Measurements from ENCODE around the gene RPAP2. TPM values are rescaled to one million over a fixed set of nuclear protein-coding genes. Genes with fewer than 3 reads are reported as not detected.

Gene RPAP2
- total RNA-seq, 1 experiment from 2014 or later, result 31.8 TPM

DNA sequence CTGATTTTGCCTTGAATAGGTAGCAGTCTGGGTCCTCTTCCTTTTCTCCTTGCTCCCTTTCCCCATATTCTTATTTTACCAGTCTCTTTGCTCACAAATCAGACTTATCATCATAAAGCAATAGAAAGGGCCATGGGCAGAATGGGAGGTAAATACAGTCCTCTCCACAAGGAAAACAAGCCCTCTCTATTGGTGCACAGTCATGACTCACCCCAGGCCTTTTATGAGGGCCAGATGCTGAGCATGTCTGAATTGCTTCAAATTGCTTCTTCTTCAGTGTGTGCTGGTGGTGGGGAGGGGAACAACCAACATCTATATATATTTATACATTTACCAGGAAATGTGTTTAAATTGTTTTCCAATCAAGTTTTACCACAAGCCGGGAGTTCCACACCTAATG, 112.7 kb downstream of the RPAP2 start:
- intact Hi-C loops (cut with micrococcal nuclease; ENCODE audit: unreplicated experiment), result no loop called here
- POLR2A ChIA-PET (ENCODE audit: low non-redundant PET), result no interaction called here
- BruUV-seq (replicated peaks), result no TSS peak
- CTCF ChIA-PET, result no interaction called here
- Histone ChIP-seq H3K27ac (ENCODE audit: low read depth, low read length, poor library complexity, severe bottlenecking) (no peak overlapping the region), H3K4me1 (ENCODE audit: insufficient read depth, low read length, poor library complexity, severe bottlenecking) (no peaks in the 10 kb centered on the region), H3K4me3 (ENCODE audit: low read depth, low read length, poor library complexity, severe bottlenecking) (no peak overlapping the region), H3K36me3 (ENCODE audit: insufficient read depth, low read length, poor library complexity, severe bottlenecking) (no peaks in the 10 kb centered on the region), H3K9me3 (ENCODE audit: low read depth, low read length, poor library complexity, severe bottlenecking) (no peaks in the 10 kb centered on the region), H3K27me3 (replicated peaks; ENCODE audit: insufficient read depth, low read depth, low read length, poor library complexity) (no peaks in the 10 kb centered on the region)
- TF ChIP-seq EZH2 (IDR thresholded peaks at IDR 0.05; ENCODE audit: borderline replicate concordance, low read depth, low read length, poor library complexity, severe bottlenecking), result no peak
- TF ChIP-seq, protein P1, sequence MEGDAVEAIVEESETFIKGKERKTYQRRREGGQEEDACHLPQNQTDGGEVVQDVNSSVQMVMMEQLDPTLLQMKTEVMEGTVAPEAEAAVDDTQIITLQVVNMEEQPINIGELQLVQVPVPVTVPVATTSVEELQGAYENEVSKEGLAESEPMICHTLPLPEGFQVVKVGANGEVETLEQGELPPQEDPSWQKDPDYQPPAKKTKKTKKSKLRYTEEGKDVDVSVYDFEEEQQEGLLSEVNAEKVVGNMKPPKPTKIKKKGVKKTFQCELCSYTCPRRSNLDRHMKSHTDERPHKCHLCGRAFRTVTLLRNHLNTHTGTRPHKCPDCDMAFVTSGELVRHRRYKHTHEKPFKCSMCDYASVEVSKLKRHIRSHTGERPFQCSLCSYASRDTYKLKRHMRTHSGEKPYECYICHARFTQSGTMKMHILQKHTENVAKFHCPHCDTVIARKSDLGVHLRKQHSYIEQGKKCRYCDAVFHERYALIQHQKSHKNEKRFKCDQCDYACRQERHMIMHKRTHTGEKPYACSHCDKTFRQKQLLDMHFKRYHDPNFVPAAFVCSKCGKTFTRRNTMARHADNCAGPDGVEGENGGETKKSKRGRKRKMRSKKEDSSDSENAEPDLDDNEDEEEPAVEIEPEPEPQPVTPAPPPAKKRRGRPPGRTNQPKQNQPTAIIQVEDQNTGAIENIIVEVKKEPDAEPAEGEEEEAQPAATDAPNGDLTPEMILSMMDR (conservative IDR thresholded peaks at IDR 0.05; ENCODE audit: low read depth, low read length), result no peak
- peak; percentile 44 for DNase-seq (ENCODE audit: low spot score)

DNA sequence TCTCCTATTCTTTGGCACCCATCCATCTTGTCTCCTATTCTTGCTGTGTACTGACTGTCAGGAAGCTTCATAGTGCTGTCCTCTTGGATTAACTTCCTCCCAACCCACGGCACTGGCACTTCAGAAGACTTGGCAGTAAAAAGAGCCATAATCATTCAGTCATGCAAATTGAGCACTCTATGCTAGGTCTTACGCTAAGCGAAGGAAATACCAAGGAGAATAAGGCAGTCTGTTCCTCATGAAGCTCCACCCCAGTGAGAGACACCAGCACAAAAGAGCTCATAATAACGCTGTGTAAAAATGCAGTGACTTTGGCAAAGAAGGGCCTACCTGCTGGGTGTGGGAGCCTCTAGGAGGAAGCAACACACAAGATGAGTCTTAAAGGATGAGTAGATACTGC, 120.8 kb downstream of the RPAP2 start:
- intact Hi-C loops (cut with micrococcal nuclease; ENCODE audit: unreplicated experiment), result no loop called here
- no TSS peak for BruUV-seq (replicated peaks)
- no peaks in the 10 kb centered on the region for H3K36me3 ChIP-seq (ENCODE audit: insufficient read depth, low read length, poor library complexity, severe bottlenecking)
- no peaks in the 10 kb centered on the region for H3K9me3 ChIP-seq (ENCODE audit: low read depth, low read length, poor library complexity, severe bottlenecking)
- ChIA-PET CTCF (no interaction called here), POLR2A (ENCODE audit: low non-redundant PET) (no interaction called here)
- no peak overlapping the region for H3K4me3 ChIP-seq (ENCODE audit: low read depth, low read length, poor library complexity, severe bottlenecking)
- peak; percentile 86 for DNase-seq (ENCODE audit: low spot score)
- H3K27ac ChIP-seq (ENCODE audit: low read depth, low read length, poor library complexity, severe bottlenecking), result no peak overlapping the region
- TF ChIP-seq EZH2 (IDR thresholded peaks at IDR 0.05; ENCODE audit: borderline replicate concordance, low read depth, low read length, poor library complexity, severe bottlenecking), result no peak
- TF ChIP-seq, protein P1 (conservative IDR thresholded peaks at IDR 0.05; ENCODE audit: low read depth, low read length), result no peak
- H3K27me3 ChIP-seq (replicated peaks; ENCODE audit: insufficient read depth, low read depth, low read length, poor library complexity), result no peaks in the 10 kb centered on the region
- peaks cover 7% of the 10 kb centered on the region for H3K4me1 ChIP-seq (ENCODE audit: insufficient read depth, low read length, poor library complexity, severe bottlenecking)

DNA sequence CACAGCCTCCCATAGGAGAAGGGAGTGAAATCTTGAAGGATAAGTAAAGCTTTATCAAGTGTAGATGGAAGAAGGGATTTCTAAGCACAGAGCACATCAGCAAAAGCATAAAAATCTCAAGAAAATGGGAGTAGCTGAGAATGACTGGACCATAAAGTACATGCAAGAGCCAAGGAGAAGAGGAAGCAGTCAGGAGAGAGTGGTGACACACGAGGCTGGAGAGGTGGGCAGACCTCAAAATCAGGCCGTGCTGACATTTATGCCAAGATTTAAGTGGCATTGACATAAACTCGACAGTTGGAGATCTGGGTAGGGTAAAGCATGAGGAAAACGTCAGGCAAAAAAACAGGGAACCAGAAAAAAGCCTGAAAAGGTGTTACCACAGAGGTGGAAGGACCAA, 125.5 kb downstream of the RPAP2 start:
- CTCF ChIA-PET, result no interaction called here
- DNase-seq (ENCODE audit: low spot score), result no peak
- Histone ChIP-seq H3K27ac (ENCODE audit: low read depth, low read length, poor library complexity, severe bottlenecking) (no peak overlapping the region), H3K4me1 (ENCODE audit: insufficient read depth, low read length, poor library complexity, severe bottlenecking) (peaks cover 7% of the 10 kb centered on the region), H3K9me3 (ENCODE audit: low read depth, low read length, poor library complexity, severe bottlenecking) (no peaks in the 10 kb centered on the region), H3K4me3 (ENCODE audit: low read depth, low read length, poor library complexity, severe bottlenecking) (no peak overlapping the region), H3K36me3 (ENCODE audit: insufficient read depth, low read length, poor library complexity, severe bottlenecking) (no peaks in the 10 kb centered on the region), H3K27me3 (replicated peaks; ENCODE audit: insufficient read depth, low read depth, low read length, poor library complexity) (no peaks in the 10 kb centered on the region)
- POLR2A ChIA-PET (ENCODE audit: low non-redundant PET), result no interaction called here
- TF ChIP-seq, protein P1 (conservative IDR thresholded peaks at IDR 0.05; ENCODE audit: low read depth, low read length), result no peak
- no peak for TF ChIP-seq EZH2 (IDR thresholded peaks at IDR 0.05; ENCODE audit: borderline replicate concordance, low read depth, low read length, poor library complexity, severe bottlenecking)
- BruUV-seq (replicated peaks), result no TSS peak
- intact Hi-C loops (cut with micrococcal nuclease; ENCODE audit: unreplicated experiment), result no loop called here

Data from A673 (cell line).